T follicular helper cell (primary cell): ENCODE measurements around the gene RNF17.
"Not testable (repeated sequence)": the region's sequence is repeated elsewhere in the genome, so short reads cannot be mapped to it uniquely, and the experiment has no call there.

Experiments used
- DNase-seq: peaks from one replicate; pipeline ENCODE4 v3.0.0-alpha.2; 2020; ENCODE audit warnings: low read depth

RNF17 gene

DNA sequence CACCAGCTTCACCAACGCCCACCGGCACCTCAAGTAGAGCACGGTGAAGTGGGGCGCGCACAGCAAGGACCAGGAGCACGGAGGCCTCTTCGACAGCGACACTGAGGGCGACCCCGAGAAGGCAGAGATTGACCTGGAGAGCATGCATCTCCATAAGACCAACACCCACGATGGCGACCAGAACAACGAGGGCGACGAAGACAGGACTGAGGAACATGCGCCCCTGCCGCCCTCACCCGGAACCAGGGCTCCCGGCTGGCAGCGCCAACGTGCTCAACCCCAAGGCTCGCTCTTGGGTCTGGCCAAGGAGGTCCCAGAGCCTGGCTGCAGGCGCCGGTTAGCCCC is 18.5 kb upstream of the RNF17 start:
- no peak for DNase-seq

DNA sequence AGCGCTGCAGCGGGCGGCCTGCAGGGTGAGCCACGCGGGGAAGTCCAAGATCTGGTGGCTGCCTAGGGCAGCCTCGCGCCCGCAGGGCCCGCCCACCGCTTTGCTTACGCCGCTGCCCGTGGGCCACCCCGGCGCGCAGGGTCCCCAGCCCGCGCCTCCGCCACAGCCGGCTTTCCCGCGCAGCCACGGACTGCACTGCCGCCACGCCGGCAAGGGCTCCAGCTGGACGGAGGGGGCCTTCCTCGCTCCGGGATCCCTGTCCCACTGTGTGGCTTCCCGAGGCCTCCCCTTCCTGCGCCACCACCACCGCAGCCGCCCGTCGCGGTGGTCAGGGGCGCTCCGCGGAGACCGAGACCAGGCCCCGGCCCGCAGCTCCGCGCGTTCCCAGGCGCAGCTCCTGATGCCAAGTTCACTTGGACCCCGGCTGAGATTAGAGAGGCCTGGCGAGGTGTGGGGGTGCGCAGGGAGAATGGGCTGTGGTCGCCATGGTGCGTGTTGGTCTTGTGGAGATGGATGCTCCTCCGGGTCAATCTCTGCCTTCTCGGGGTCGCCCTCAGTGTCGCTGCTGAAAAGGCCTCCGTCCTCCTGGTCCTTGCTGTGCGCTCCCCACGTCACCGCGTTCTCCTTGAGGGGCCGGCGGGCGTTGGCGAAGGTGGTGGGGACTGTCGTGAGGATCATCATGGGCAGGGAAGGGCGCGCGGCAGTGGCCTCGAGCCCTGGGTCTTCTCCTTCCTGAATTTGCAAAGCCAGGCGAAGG is 17.9 kb upstream of the RNF17 start:
- no peak for DNase-seq

GRCh38 chr13:24746618-24747247 is 17.2 kb upstream of the RNF17 start:
- DNase-seq, result no peak

GRCh38 chr13:24747248-24748060 is 16.5 kb upstream of the RNF17 start:
- DNase-seq, result no peak

DNA sequence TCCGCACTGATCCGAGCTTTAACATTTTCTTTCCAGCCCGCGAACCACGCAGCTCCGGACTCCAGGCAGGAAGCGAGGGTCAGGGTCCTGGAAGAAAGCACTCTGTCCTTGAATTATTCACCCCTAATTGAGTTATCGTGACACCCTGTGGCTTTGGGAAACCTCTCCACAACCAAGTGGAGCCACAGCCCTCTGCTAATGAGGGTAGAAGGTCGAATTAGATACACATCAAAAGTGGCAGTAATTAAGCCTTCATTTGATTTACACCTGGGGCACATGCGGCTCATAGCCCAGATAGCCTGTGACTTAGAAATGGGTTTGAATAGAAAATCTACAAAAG is 15.9 kb upstream of the RNF17 start:
- no peak for DNase-seq

- DNase-seq, result no peak
These were observed 4.8 kb upstream of the RNF17 start for GRCh38 chr13:24759197-24759596.

GRCh38 chr13:24764276-24764630 is 284 bp downstream of the RNF17 start:
- DNase-seq, result no peak

DNA sequence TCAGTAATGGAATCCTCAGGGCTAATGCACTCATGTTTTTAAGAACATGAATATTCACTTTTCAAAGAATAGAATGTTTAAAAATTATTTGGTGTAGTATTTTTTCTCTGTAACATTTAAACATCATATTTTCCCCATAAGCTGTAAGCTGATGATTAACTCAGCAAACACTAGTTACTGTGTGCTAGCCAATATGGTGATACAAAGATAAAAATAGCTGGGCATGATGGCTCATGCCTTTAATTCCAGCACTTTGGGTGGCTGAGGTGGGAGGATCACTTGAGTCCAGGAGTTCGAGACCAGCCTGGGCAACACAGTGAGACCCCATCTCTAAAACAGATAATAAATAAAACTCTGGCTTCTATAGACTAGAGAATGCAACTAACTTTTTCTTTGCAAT is 13.2 kb downstream of the RNF17 start:
- DNase-seq, result no peak

- DNase-seq, result no peak
These were observed 20.4 kb downstream of the RNF17 start for GRCh38 chr13:24784319-24784718.

- DNase-seq, result no peak
These were observed 24.6 kb downstream of the RNF17 start for GRCh38 chr13:24788538-24788937.

DNA sequence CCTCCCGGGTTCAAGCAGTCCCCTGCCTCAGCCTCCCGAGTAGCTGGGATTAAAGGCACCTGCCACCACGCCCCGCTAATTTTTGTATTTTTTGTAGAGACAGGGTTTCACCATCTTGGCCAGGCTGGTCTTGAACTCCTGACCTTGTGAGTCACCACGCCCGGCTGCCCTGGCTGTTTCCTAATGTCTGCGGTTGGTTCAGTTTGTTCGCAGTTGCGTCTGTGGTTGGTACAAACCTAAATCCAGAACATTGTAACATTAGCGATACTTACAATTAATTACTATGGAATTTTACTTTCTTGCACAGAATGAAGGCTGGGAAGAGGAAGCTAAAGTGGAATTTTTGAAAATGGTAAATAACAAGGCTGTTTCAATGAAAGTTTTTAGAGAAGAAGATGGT is 38.1 kb downstream of the RNF17 start:
- DNase-seq, result no peak

- DNase-seq, result no peak
These were observed 57.2 kb downstream of the RNF17 start for GRCh38 chr13:24821207-24821606.

- no peak for DNase-seq
These were observed 58.7 kb downstream of the RNF17 start for GRCh38 chr13:24822640-24823039.

DNA sequence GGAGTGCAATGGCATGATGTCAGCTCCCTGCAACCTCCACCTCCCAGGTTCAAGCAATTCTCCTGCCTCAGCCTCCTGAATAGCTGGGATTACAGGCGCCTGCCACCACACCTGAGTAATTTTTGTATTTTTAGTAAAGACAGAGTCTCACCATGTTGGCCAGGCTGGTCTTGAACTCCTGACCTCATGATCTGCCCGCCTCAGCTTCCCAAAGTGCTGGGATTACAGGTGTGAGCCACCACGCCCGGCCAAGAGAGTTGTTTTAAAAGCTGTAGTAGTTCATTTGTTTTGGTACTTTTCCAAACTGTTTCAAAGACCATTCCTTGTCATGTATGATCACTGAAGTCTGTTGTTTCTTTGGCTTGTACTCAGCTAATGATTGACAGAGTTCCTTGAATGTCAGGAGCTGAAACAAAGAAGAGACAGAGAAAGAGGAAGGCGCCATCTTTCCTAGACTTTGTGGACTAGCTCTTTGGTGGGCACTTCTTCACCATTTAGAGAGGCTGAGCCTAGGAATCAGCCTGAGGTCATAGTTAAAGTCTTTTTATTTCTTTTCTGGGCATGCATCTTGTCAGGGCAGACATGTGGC is 59.2 kb downstream of the RNF17 start:
- DNase-seq, result not testable (repeated sequence)

GRCh38 chr13:24827799-24828198 is 63.8 kb downstream of the RNF17 start:
- DNase-seq, result no peak

DNA sequence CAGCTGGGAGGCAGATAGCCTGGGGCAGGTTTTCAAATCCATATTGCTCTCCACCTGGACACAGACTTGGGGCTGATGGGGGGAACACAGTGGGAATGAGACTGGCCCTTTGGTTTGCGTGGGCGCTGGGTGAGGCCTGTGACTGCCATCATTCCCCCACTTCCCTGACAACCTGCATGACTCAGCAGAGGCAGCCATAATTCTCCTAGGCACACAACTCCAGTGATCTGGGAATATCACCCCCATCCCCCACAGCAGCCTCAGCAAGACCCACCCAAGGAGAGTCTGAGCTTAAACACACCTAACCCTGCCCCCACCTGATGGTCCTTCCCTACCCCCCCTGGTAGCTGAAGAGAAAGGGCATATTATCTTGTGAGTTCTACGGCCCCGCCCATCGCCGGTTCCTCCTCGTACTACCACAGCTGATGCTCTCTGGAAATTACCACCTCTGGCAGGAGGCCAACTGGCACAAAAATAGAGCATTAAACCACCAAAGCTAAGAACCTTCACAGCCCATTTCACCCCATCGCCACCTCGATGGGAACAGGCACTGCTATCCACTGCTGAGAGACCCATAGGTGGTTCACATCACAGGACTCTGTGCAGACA is 71.0 kb downstream of the RNF17 start:
- no peak for DNase-seq

- not testable (repeated sequence) for DNase-seq
These were observed 73.6 kb downstream of the RNF17 start for GRCh38 chr13:24837528-24837927.

GRCh38 chr13:24842549-24843274 is 78.7 kb downstream of the RNF17 start:
- no peak for DNase-seq

GRCh38 chr13:24851546-24851945 is 87.6 kb downstream of the RNF17 start:
- no peak for DNase-seq

- no peak for DNase-seq
These were observed 90.3 kb downstream of the RNF17 start for GRCh38 chr13:24854311-24854710.

DNA sequence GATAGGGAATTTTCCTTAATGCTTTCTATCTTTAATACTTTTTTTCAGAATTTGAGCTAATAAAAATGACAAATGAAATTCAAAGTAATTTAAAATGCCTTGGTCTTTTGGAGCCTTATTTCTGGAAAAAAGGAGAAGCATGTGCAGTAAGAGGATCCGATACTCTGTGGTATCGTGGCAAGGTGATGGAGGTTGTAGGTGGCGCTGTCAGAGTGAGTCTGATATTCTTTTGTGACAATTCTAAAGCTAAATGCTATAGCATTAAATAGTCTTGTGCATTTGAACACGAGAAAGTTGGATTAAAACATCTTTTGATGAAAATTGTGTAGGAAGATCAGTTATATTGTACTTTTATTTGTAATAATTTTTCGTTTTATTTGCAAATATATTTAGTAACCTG is 95.0 kb downstream of the RNF17 start:
- DNase-seq, result no peak

- no peak for DNase-seq
These were observed 96.8 kb downstream of the RNF17 start for GRCh38 chr13:24860770-24861169.
